GM21528 (cell line): ENCODE measurements around the gene KATNBL1.
"Not testable (repeated sequence)": the region's sequence is repeated elsewhere in the genome, so short reads cannot be mapped to it uniquely, and the experiment has no call there.

Source experiments
- ATAC-seq: cut with Tn5 transposase; IDR thresholded peaks from one replicate; pipeline ENCODE4 v1.9.1; 2021; ENCODE audit warnings: mild to moderate bottlenecking, moderate library complexity; ENCODE audit not compliant: unreplicated experiment, low FRiP score

The KATNBL1 gene

DNA sequence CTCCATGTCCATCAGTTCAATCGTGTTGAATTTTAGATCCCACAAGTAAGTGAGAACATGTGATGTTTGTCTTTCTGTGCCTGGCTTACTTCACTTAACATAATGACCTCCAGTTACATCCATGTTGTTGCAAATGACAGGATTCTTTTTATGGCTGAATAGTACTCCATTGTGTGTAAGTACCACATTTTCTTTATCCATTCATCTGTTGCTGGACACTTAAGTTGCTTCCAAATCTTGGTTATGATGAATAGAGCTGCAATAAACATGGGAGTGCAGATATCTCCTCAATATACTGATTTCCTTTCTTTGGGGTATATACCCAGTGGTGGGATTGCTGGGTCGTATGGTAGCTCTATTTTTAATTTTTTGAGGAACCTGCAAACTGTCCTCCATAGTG lies 89.5 kb downstream of the KATNBL1 start:
- ATAC-seq, result not testable (repeated sequence)

DNA sequence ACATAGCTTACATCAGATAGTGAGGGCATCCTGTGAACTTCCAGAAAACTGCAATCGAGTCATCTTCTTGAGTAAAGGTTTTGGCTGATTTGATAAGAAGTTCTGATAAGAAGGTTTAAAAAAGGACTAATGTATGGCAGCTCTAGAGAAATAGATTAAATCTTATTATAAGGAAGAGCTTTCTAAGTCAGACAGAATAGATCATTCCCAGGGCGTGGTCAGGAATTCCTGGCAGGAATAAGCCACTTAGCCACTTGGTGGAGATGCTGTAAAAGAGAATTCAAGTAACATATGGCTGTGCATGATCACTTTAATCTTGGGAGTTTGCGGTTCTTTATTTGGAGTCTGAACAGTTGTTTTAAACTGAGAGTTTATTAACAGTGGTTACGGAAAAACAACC lies 90.6 kb downstream of the KATNBL1 start:
- no peak for ATAC-seq

DNA sequence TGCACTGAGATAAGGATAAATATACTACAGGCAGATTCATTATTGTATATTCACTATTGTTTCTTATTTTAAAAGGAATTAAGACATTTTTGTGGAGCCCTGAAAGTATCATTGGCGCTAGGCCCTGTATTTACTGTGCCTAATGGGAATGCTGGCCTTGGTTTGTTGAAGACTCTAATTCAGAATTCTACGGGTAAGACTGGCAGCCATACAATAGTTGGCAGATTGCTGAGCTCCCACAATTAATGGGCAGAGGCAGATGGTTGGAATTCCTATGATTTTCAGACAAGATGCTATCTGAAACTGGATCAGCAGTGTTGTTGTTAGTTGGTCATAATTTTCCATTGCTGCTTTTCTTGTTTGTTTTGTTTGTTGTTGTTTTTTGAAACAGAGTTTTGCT lies 93.3 kb downstream of the KATNBL1 start:
- ATAC-seq, result no peak

DNA sequence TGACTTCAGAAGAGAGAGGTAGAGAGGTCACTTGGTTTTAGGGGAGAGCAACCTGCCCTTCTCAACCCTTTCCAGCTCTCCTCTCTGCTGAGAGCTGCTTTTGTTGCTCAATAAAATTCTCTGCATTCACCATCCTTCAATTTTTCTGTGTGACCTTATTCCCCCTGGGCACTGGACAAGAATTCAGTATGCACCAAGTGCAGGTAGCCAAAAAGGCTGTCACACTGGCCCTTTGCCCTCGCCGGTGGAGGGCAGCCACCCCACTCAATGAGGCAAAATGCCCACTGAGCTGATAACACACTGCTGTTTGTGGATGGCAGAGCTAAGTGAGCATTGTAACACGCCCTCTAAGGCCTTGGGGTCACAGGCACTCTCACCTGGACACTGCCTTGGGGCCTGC lies 95.2 kb downstream of the KATNBL1 start:
- ATAC-seq, result no peak

DNA sequence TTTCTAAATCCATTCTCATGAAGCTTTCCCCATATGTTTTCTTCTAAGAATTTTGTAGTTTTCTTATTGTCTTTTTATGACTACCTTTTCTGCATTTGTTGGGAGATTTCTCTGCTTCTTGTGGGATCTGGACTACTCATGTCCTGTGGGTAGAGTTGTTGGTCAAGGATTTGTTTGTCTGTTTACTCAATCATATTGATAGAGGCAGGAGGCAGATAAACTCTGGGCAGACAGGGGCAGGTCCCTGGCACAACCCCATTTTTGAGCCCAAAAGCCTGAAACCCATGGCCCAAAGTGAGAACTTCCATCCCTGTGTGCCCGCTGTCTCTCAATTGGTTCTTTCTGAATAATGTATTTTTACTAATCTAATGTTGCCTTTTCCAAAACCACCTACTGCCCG lies 95.7 kb downstream of the KATNBL1 start:
- no peak for ATAC-seq

DNA sequence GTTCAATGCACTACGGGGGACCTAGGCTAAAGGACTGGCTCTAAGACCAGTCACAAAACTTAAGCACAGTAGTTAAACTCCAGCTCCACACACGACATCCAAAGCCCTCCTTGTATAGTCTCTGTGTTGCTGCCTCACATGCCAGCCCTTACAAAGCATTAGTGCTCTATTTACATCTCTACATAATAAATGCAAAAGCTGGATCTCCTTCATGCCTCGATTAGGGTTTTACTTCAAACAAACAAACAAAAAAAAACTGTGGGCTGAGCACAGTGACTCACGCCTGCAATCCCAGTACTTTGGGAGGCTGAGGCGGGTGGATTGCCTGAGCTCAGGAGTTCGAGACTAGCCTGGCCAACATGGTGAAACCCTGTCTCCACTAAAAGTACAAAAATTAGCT lies 98.4 kb downstream of the KATNBL1 start:
- no peak for ATAC-seq

DNA sequence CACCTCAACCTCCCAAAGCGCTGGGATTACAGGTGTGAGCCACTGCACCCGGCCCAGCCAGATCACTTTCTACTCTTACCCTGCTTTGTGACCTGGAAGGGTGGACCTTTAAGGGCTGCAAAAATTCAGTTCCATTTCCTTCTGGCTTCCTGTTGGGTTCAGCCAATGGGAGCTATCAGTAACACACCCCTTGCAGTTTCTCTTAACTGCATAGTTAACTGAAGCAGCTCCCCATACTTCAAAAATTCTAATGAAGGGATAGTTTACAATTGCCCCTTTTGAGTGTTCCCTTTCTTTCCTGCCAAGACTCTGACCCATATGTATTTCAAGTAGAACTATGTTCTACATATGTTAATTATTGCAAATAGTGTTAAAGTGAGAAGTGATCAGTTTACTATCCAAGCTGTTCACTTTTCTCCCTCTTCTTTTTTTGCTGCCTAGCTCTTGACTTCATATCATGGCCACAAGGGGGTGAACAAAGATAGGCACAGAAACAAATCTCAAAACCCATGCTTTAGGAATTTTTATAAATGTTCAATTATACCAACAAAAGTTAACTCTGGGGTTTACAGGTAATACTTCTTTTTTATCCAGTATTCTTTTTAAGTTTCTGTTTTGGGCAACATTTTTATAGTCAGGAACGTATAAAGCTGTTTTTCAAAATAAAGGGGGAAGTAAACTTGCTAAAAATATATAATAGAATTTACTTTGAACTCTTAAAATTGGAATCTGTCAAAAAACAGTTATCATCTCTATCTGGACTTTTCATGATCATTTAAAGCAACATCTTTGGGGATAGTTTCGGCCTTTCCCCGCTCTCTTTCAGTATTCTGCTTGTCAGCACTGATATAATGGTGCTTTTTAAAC lies 99.9 kb downstream of the KATNBL1 start:
- no peak for ATAC-seq

DNA sequence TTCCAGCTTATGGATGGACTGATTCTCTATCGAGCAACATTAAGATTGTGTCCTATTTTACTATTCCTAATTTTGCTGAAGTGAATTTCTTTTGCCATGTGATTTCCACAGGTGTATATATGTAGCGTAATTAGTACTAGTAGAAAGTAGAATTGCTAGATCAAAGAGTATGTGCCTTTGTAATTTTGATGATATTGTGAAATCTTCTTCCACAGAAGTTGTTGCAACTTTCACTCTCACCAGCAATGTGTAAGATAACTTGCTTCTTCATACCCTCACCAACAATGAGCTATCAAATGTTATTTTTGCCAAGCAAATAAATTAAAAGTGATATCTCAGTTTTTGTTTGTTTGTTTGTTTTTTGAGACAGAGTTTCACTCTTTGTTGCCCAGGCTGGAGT lies 102.6 kb downstream of the KATNBL1 start:
- no peak for ATAC-seq

DNA sequence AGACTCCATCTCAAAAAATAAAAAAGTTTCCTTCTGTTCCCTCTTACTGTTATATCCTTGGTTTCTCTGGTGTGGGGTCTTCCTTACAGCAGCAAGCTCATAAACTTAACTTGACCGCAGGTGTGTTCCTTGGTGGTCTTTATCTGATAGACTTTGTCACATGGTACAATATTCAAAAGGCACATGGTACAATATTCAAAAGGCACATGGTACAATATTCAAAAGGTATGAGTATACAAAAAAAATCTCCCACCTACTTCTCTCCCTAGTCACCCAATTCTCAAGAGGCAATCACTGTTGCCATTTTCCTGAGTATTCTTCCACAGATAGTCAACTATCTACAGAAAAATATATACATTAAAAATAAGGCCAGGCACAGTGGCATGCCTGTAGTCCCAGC lies 103.5 kb downstream of the KATNBL1 start:
- no peak for ATAC-seq

DNA sequence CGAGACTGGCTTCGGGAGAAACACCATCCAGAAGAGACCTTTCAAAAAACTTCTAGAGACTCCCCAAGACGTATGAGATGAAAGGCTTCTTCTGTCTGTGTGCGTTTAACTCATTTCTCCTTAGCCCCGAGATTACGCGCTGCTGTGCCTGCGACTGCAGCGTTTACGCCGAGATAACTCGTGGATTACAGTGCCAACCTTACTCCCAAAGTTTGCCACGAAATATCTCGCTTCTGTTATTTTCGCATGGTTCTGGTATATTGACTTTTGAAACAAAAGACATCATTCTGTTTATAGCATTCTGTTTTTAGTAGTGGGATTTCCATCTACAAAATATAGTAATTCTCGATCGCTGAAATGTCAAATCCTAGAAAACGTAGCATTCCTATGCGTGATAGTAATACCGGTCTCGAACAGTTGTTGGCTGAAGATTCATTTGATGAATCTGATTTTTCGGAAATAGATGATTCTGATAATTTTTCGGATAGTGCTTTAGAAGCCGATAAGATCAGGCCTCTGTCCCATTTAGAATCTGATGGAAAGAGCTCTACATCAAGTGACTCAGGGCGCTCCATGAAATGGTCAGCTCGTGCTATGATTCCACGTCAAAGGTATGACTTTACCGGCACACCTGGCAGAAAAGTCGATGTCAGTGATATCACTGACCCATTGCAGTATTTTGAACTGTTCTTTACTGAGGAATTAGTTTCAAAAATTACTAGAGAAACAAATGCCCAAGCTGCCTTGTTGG lies 107.5 kb downstream of the KATNBL1 start:
- peak; percentile 13 for ATAC-seq

DNA sequence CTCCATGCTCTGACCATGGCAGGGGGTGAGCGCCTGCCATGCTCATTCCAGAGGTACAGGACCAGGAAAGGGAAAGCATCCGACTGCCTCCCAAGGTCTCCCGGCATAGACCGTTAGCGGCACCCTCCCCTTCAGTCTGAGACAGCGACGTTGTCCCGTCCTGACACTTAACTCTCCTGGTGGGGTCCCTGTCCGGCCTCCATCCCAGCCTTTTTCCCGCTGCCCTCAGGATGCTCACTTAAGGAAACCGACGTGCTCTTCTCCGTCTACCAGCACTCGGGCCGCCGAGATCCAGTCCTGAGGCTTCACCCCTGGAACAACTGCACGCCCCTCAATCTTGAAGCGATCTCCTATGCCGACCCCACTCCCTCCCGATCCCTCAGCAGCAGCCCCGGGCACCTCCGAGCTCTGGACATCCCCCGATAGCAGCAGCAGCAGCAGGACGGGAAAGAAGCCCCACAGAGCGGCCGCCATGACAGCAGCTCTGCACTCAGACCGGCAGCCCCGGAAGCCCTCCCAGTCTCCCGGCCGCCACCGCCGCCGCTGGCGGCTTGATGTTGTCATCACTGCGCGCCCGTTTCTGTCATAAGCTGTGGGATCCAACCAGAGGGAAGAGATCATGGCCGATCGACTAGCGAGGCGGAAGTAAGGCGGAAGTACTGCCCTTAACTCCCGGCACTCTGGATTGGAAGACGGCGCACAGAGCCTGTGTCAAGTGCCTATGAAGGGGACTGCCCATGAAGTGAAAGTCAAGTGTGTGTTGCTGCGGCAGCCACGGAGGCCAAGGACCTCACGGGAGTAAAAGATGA lies 108.3 kb downstream of the KATNBL1 start, which contains the start of the genes EMC7 and PGBD4:
TSS of gene EMC7 (minus strand) at position 497 of the 809 bp plus-strand sequence. CDS start at position 474, 23 bp downstream.
TSS of gene PGBD4 (plus strand) at position 718 of the 809 bp plus-strand sequence. CDS start 449 bp downstream, outside the sequence.
- peak; percentile 96 for ATAC-seq

DNA sequence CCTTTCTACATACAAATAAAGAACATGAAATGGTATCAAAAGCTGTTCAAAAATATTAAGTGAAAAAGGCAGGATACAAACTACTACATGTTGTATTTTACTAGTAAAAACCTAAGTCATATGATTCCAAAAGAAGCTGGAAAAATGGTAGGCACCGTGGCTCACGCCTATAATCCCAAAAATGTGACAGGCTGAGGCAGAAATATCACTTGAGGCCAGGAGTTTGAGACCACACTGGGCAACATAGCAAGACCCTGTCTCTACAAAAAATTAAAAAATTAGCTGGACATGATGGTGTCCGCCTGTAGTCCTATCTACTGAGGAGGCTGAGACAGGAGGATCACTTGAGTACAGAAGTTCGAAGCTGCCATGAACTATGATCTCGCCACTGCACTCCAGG lies 110.0 kb downstream of the KATNBL1 start:
- ATAC-seq, result no peak
